HG02610 (cell line): ENCODE results near the gene ARHGAP9.
"Not testable (repeated sequence)": the region's sequence is repeated elsewhere in the genome, so short reads cannot be mapped to it uniquely, and the experiment has no call there.

Experiments used
- ATAC-seq: cut with Tn5 transposase; IDR thresholded peaks from one replicate; pipeline ENCODE4 v1.9.1; 2021; ENCODE audit warnings: mild to moderate bottlenecking, moderate library complexity; ENCODE audit not compliant: unreplicated experiment

Gene ARHGAP9

GRCh38 chr12:57439762-57440266 lies 39.9 kb downstream of the ARHGAP9 start:
- no peak for ATAC-seq

DNA sequence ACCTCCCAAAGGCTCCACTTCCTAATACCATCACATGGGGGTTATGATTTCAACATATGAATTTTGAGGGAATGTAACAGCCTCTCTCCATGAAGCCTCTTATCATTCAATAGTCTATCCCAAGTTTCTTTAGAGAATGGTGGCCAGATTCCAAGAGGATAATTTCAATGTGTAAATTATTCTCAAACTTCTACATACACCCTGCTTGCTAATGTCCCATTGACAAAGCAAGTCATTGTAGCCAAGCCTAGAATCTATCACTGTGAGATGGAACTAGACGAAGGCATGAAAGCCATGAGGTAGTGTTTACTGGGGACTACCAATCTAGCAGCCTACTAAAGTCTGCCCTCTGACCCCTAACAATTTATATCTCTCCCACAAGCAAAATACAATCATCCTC lies 41.3 kb downstream of the ARHGAP9 start:
- ATAC-seq, result no peak

DNA sequence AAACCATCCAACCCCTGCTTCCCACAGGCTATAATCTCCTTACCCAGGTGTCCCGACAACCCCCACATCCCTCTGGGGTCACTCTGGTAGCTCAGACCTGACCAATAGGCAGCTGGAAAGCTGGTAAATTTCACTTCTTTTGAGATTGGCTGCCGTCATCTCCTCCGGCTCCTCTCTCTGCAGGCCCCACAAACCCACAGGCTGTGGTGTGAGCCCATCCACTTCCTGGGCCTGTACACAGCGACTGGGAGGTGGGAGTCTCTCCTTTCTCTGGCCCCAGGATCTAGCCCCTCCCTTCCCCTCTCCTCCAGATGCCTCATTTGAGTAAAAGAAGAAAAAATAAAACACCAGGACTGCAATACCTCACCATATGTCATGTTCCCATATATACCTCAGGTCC lies 44.4 kb downstream of the ARHGAP9 start:
- ATAC-seq, result no peak

DNA sequence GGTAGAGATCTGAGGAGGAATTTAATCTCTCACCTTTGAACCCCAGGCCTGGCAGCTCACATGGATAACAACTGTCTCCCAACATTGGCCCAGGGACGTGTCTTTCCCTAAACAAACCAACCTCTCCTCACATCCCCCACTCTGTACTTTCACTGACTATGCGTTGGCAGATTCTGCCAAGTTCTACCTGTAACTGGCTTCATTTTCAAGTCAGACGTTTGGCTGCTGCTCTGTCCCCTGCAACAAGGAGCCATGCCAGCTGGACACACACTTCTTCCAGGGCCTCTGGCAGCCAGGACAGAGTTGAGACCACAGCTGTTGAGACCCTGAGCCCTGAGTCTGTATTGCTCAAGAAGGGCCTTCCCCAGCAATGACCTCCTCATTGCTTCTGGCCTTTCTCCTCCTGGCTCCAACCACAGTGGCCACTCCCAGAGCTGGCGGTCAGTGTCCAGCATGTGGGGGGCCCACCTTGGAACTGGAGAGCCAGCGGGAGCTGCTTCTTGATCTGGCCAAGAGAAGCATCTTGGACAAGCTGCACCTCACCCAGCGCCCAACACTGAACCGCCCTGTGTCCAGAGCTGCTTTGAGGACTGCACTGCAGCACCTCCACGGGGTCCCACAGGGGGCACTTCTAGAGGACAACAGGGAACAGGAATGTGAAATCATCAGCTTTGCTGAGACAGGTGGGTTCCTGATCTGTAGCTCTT lies 45.0 kb downstream of the ARHGAP9 start, which contains the start of gene INHBC:
TSS of gene INHBC (plus strand) at position 268 of the 707 bp plus-strand sequence. CDS start at position 371, 103 bp downstream.
- no peak for ATAC-seq

DNA sequence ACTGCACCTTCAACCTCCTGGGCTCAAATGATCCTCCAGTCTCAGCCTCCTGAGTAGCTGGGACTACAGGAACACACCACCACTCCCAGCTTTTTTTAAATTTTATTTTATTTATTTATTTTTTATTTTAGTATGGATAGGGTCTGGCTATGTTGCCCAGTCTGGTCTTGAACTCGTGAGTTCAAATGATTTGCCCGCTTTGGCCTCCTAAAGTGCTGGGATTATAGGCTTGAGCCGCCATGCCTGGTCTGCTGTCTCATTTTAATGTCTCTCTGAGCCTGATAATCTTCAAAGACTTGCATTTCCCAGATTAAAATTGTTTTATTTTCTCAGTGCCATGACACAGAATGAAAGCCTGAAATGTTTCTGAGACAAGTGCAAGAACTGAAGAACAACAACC lies 46.3 kb downstream of the ARHGAP9 start:
- no peak for ATAC-seq

GRCh38 chr12:57431654-57432188 lies 47.9 kb downstream of the ARHGAP9 start:
- ATAC-seq, result no peak

GRCh38 chr12:57430931-57431566 lies 48.6 kb downstream of the ARHGAP9 start, which contains the start of gene R3HDM2:
TSS of gene R3HDM2 (minus strand) at chr12:57431043. CDS start at chr12:57310428, 120,615 bp downstream.
- peak; percentile 93 for ATAC-seq

GRCh38 chr12:57430112-57430930 lies 49.3 kb downstream of the ARHGAP9 start:
- ATAC-seq, result peak; percentile 48

- no peak for ATAC-seq
These were observed 50.1 kb downstream of the ARHGAP9 start for GRCh38 chr12:57429473-57430111.

DNA sequence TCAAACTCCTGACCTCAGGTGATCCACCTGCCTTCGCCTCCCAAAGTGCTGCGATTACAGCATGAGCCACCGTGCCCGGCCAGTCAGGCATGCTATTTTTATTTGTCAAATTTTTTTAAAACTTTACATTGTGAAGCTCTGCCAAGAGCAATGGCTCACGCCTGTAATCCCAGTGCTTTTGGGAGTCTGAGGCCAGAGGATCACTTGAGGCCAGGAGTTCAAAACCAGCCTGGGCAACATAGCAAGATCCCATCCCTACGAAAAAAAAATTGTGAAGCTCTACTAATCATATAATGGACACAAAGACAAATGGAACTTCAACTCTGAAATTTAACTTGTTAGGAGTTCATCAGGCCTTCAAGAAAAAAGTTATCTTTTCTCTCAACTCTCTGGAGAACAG lies 50.7 kb downstream of the ARHGAP9 start:
- no peak for ATAC-seq

DNA sequence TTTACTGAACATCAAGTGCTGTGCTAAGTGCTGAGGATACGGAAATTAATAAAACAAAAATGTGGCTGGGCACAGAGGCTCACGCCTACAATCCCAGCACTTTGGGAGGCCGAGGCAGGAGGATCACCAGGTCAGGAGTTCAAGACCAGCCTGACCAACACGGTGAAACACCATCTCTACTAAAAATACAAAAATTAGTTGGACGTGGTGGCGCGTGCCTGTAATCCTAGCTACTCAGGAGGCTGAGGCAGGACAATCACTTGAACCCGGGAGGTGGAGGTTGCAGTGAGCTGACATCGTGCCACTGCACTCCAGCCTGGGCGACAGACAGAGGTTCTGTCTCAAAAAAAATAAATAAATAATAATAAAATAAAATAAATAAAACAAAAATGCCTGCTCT lies 52.7 kb downstream of the ARHGAP9 start:
- ATAC-seq, result not testable (repeated sequence)
